Testis (tissue), 2 donors: ENCODE measurements around the gene GTSF1L.

Source experiments
- CTCF ChIP-seq, 3 experiments: fragments of 450-650 bp in 2 of 3; fragments of 200-600 bp in 1 of 3; sonication (generic) in 1 of 3; IDR thresholded peaks; one replicate each; pipeline ENCODE4 v1.5.1; 2016 to 2019; ENCODE audit warnings: antibody characterized with exemption in 3 of 3, mild to moderate bottlenecking in 2 of 3, moderate library complexity in 1 of 3
- POLR2A ChIP-seq: fragments of 450-650 bp; IDR thresholded peaks from one replicate; pipeline ENCODE4 v1.6.1; 2017; ENCODE audit warnings: antibody characterized with exemption, mild to moderate bottlenecking, moderate library complexity

- TF ChIP-seq CTCF (IDR thresholded peaks at IDR 0.05) (no peak), POLR2A (no peak)
Measured at GRCh38 chr20:43721429-43722152, 5.2 kb downstream of the GTSF1L start.
